Measurements from ENCODE around the gene NTNG1. TPM values are rescaled to one million over a fixed set of nuclear protein-coding genes. Genes with fewer than 3 reads are reported as not detected.

NTNG1 gene
- total RNA-seq, 1 donor from 2014 or later, result 9.6 TPM

GRCh38 chr1:107291987-107292386, 151.1 kb downstream of the NTNG1 start:
- TF ChIP-seq CTCF (IDR thresholded peaks at IDR 0.05), result no peak
- no peak overlapping the region for H3K27ac ChIP-seq
- H3K4me3 ChIP-seq, result no peak overlapping the region
- no peak for ATAC-seq
- no peak for DNase-seq
- H3K9me3 ChIP-seq, result no peaks in the 10 kb centered on the region
- intact Hi-C loops (cut with DNase I), result no loop called here
- no peaks in the 10 kb centered on the region for H3K27me3 ChIP-seq (ENCODE audit: low read depth)
- H3K36me3 ChIP-seq, result no peaks in the 10 kb centered on the region
- H3K4me1 ChIP-seq, result no peaks in the 10 kb centered on the region

GRCh38 chr1:107293901-107294613, 153.2 kb downstream of the NTNG1 start:
- no peak for DNase-seq
- H3K4me3 ChIP-seq, result no peak overlapping the region

GRCh38 chr1:107294686-107295085, 153.8 kb downstream of the NTNG1 start:
- intact Hi-C loops (cut with DNase I), result no loop called here
- TF ChIP-seq CTCF (IDR thresholded peaks at IDR 0.05), result no peak
- Histone ChIP-seq H3K4me3 (no peak overlapping the region), H3K9me3 (no peaks in the 10 kb centered on the region), H3K4me1 (no peaks in the 10 kb centered on the region), H3K36me3 (no peaks in the 10 kb centered on the region), H3K27ac (no peak overlapping the region), H3K27me3 (ENCODE audit: low read depth) (no peaks in the 10 kb centered on the region)
- no peak for DNase-seq
- no peak for ATAC-seq

More at GRCh38 chr1:107293901-107294613, 153.2 kb downstream of the NTNG1 start:
- no peak for ATAC-seq
- TF ChIP-seq CTCF (IDR thresholded peaks at IDR 0.05), result no peak
- no peaks in the 10 kb centered on the region for H3K27me3 ChIP-seq (ENCODE audit: low read depth)
- intact Hi-C loops (cut with DNase I), result no loop called here
- H3K4me1 ChIP-seq, result no peaks in the 10 kb centered on the region
- no peaks in the 10 kb centered on the region for H3K9me3 ChIP-seq
- H3K27ac ChIP-seq, result no peak overlapping the region
- no peaks in the 10 kb centered on the region for H3K36me3 ChIP-seq

- DNase-seq, result no peak
- no peak for ATAC-seq
- H3K4me1 ChIP-seq, result no peaks in the 10 kb centered on the region
- no peak overlapping the region for H3K4me3 ChIP-seq
- intact Hi-C loops (cut with DNase I), result no loop called here
- no peak for TF ChIP-seq CTCF (IDR thresholded peaks at IDR 0.05)
- H3K36me3 ChIP-seq, result no peaks in the 10 kb centered on the region
- H3K27me3 ChIP-seq (ENCODE audit: low read depth), result no peaks in the 10 kb centered on the region
- H3K9me3 ChIP-seq, result no peaks in the 10 kb centered on the region
- no peak overlapping the region for H3K27ac ChIP-seq
These were observed 156.8 kb downstream of the NTNG1 start for GRCh38 chr1:107297681-107298080.

GRCh38 chr1:107298526-107298925, 157.7 kb downstream of the NTNG1 start:
- Histone ChIP-seq H3K27me3 (ENCODE audit: low read depth) (no peaks in the 10 kb centered on the region), H3K36me3 (no peaks in the 10 kb centered on the region), H3K4me1 (no peaks in the 10 kb centered on the region), H3K9me3 (no peaks in the 10 kb centered on the region), H3K27ac (no peak overlapping the region), H3K4me3 (no peak overlapping the region)
- ATAC-seq, result no peak
- intact Hi-C loops (cut with DNase I), result no loop called here
- TF ChIP-seq CTCF (IDR thresholded peaks at IDR 0.05), result no peak
- no peak for DNase-seq
